Activated naive CD8-positive, alpha-beta T cell (primary cell): ENCODE data around the gene APOBEC3G.

ENCODE experiments used
- H3K27ac Mint-ChIP-seq: one replicate; pipeline ENCODE4 v1.8.0; 2021; ENCODE audit warnings: mixed read lengths
- H3K27me3 Mint-ChIP-seq: one replicate; pipeline ENCODE4 v1.8.0; 2021; ENCODE audit warnings: mixed read lengths
- H3K36me3 Mint-ChIP-seq: one replicate; pipeline ENCODE4 v1.8.0; 2021; ENCODE audit warnings: mixed read lengths
- H3K4me1 Mint-ChIP-seq: one replicate; pipeline ENCODE4 v1.8.0; 2021; ENCODE audit warnings: low read depth, mixed read lengths
- H3K4me3 Mint-ChIP-seq: one replicate; pipeline ENCODE4 v1.8.0; 2021; ENCODE audit warnings: mild to moderate bottlenecking, mixed read lengths
- H3K9me3 Mint-ChIP-seq: one replicate; pipeline ENCODE4 v1.8.0; 2021; ENCODE audit warnings: low read depth, mixed read lengths

Gene APOBEC3G

GRCh38 chr22:39080052-39080762 lies 3.1 kb downstream of the APOBEC3G start:
- Mint-ChIP-seq H3K36me3 (no peaks in the 10 kb centered on the region), H3K4me1 (peaks cover 41% of the 10 kb centered on the region), H3K27me3 (no peaks in the 10 kb centered on the region), H3K9me3 (no peaks in the 10 kb centered on the region), H3K4me3 (no peak overlapping the region), H3K27ac (peak overlapping the region; percentile 41)

GRCh38 chr22:39081016-39081415 lies 3.9 kb downstream of the APOBEC3G start:
- peaks cover 35% of the 10 kb centered on the region for H3K4me1 Mint-ChIP-seq
- peak overlapping the region; percentile 20 for H3K4me3 Mint-ChIP-seq

GRCh38 chr22:39081598-39081997 lies 4.5 kb downstream of the APOBEC3G start:
- Mint-ChIP-seq H3K27me3 (no peaks in the 10 kb centered on the region), H3K36me3 (no peaks in the 10 kb centered on the region), H3K27ac (peak overlapping the region; percentile 68), H3K9me3 (no peaks in the 10 kb centered on the region), H3K4me1 (peaks cover 30% of the 10 kb centered on the region), H3K4me3 (no peak overlapping the region)

More at GRCh38 chr22:39081016-39081415, 3.9 kb downstream of the APOBEC3G start:
- Mint-ChIP-seq H3K27ac (peak overlapping the region; percentile 68), H3K36me3 (no peaks in the 10 kb centered on the region), H3K9me3 (no peaks in the 10 kb centered on the region), H3K27me3 (no peaks in the 10 kb centered on the region)

- Mint-ChIP-seq H3K27ac (no peak overlapping the region), H3K4me3 (no peak overlapping the region), H3K9me3 (no peaks in the 10 kb centered on the region), H3K36me3 (no peaks in the 10 kb centered on the region), H3K27me3 (no peaks in the 10 kb centered on the region), H3K4me1 (peaks cover 29% of the 10 kb centered on the region)
Observed at GRCh38 chr22:39083212-39084165, 6.4 kb downstream of the APOBEC3G start.

DNA sequence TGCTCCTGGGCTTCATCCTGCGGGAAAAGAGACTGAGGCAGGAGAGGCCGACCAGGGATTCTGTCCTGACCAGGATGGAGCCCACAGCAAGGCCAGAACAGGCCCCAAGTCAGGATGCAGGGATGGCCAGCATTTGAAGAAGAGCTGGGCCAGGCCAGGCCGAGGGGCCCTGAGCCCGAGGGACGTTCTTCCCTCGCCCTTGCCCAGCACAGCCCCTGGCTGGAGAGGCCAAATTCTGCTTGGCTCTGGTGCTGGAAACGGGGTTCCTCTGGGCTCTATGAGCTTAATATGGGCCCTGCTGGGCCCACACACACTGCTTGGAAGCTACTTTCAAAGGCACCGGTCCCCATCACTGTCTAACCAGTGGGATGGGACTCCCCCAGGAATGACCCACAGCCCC lies 7.6 kb downstream of the APOBEC3G start:
- H3K36me3 Mint-ChIP-seq = no peaks in the 10 kb centered on the region
- H3K27ac Mint-ChIP-seq = no peak overlapping the region
- H3K27me3 Mint-ChIP-seq = no peaks in the 10 kb centered on the region
- no peaks in the 10 kb centered on the region for H3K9me3 Mint-ChIP-seq
- H3K4me3 Mint-ChIP-seq = no peak overlapping the region
- H3K4me1 Mint-ChIP-seq = peaks cover 33% of the 10 kb centered on the region

DNA sequence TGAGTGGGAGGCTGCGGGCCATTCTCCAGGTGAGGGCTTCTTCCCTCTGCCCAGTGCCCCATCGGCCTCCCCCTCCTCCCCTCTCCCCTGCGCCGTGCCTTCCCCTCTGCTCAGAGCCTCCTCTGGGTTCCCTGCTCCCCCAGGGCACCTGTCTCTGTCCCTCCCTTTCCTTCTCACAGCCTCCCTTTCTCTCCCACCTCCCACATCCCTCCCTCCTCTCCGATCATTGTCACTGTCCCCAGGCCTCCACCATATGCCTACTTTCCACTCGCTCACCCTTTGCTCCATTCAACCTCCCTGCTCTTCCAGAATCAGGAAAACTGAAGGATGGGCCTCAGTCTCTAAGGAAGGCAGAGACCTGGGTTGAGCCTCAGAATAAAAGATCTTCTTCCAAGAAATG lies 10.0 kb downstream of the APOBEC3G start:
- Mint-ChIP-seq H3K4me1 (peaks cover 44% of the 10 kb centered on the region), H3K27ac (peak overlapping the region; percentile 79), H3K36me3 (no peaks in the 10 kb centered on the region), H3K27me3 (no peaks in the 10 kb centered on the region), H3K9me3 (no peaks in the 10 kb centered on the region), H3K4me3 (no peak overlapping the region)

- Mint-ChIP-seq H3K4me1 (peaks cover 50% of the 10 kb centered on the region), H3K4me3 (no peak overlapping the region), H3K27ac (peak overlapping the region; percentile 79), H3K27me3 (no peaks in the 10 kb centered on the region), H3K36me3 (no peaks in the 10 kb centered on the region), H3K9me3 (no peaks in the 10 kb centered on the region)
Observed at GRCh38 chr22:39087881-39088684, 11.0 kb downstream of the APOBEC3G start.

GRCh38 chr22:39088685-39089032 lies 11.6 kb downstream of the APOBEC3G start:
- Mint-ChIP-seq H3K27ac (peak overlapping the region; percentile 46), H3K4me3 (no peak overlapping the region), H3K4me1 (peaks cover 54% of the 10 kb centered on the region), H3K27me3 (no peaks in the 10 kb centered on the region), H3K36me3 (no peaks in the 10 kb centered on the region), H3K9me3 (no peaks in the 10 kb centered on the region)

DNA sequence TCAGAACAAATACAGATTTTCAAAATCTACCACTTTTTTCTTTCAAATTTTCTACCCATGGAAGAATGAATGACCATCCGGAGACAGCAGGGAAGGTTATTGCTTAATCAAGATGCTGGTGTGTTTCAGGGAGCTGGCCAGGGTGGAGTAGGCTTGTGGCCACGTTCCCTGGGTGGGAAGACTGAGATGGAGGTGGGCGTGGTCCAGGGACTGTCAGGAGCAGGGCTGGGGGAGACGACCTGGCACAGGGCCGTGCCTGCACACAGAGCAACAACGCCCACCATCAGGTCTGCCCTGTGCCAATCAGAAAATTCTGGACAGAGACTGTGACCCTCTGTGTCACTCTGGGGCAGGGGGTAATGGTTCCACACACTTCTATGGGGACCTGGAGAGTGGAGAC lies 12.9 kb downstream of the APOBEC3G start:
- Mint-ChIP-seq H3K27ac (peak overlapping the region; percentile 92), H3K27me3 (no peaks in the 10 kb centered on the region), H3K4me1 (peaks cover 63% of the 10 kb centered on the region), H3K4me3 (peak overlapping the region; percentile 79), H3K9me3 (no peaks in the 10 kb centered on the region), H3K36me3 (no peaks in the 10 kb centered on the region)

DNA sequence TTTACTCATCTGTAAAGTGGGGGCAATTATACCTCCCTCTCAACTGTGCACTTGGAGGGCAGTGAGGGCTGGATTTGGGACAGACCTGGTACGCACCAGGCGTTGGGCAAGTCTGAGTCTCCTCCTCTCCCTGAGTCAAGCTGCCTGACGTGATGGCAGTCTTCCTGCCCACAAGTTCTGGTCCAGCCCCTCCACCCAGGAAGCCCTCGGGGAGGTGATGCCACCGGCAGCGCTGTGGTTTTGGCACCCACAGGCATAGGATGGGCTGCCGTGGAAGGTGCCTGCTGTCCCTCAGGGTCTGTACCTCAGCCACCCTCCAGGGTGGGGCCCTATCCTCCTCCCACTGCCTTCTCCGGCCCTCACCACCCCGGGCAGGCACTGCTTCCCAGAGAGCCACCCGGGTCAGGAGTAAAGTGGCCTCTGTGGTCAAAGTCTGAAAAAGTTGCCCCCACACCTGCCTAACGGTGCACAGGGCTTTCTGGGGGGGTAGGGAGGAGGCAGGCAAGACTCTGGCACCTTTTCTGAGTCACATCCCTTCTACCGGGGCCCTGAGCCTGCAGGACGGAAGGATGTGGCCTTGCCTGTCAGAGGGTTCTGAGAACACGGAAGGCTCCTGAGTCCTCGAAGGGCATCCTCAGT lies 13.5 kb downstream of the APOBEC3G start:
- H3K36me3 Mint-ChIP-seq = no peaks in the 10 kb centered on the region

DNA sequence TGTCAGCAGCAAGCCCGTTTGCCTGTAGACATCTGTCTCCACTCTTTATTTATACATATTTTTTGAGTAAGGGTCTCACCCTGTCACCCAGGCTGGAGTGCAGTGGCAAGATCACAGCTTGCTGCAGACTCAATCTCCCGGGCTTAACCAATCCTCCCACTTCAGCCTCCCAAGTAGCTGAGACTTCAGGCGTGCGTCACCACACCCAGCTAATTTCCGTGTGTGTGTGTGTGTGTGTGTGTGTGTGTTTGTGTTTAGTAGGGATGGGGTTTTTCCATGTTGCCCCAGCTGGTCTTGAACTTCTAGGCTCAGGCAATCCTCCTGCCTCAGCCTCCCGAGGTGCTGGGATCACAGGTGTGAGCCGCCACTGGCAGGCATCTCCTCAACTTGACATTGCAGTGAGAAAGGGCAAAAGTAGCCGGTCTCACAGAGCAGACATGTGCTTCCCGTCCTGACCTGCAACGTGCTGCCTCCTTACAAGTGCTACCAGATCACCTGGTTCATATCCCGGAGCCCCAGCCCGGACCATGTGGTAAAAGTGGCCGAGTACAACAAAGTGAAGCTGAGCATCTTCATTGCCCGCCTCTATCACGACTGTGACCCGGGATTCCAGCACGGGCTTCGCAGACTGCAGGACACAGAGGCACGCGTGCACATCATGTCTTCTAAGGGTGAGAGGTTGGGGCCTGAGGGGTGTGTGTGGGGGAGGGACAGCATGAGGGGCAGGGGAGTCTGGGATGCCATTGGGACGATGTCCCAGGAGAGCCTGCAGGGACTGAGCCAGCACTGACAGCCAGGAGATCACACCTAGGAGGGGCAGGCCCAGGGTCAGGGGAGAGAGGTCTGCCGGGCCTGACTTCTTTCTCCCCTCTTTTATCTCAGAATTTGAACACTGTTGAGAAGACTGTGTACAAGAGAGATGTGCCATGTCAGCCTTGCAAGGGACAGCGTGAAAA lies 14.3 kb downstream of the APOBEC3G start:
- peaks cover 69% of the 10 kb centered on the region for H3K4me1 Mint-ChIP-seq
- H3K27ac Mint-ChIP-seq = peak overlapping the region; percentile 92
- peak overlapping the region; percentile 79 for H3K4me3 Mint-ChIP-seq
- H3K27me3 Mint-ChIP-seq = no peaks in the 10 kb centered on the region
- H3K36me3 Mint-ChIP-seq = no peaks in the 10 kb centered on the region
- H3K9me3 Mint-ChIP-seq = no peaks in the 10 kb centered on the region

More for the DNA sequence above, 13.5 kb downstream of the APOBEC3G start:
- H3K4me1 Mint-ChIP-seq = peaks cover 66% of the 10 kb centered on the region
- no peaks in the 10 kb centered on the region for H3K27me3 Mint-ChIP-seq
- H3K9me3 Mint-ChIP-seq = no peaks in the 10 kb centered on the region
- peak overlapping the region; percentile 79 for H3K4me3 Mint-ChIP-seq
- peak overlapping the region; percentile 92 for H3K27ac Mint-ChIP-seq

DNA sequence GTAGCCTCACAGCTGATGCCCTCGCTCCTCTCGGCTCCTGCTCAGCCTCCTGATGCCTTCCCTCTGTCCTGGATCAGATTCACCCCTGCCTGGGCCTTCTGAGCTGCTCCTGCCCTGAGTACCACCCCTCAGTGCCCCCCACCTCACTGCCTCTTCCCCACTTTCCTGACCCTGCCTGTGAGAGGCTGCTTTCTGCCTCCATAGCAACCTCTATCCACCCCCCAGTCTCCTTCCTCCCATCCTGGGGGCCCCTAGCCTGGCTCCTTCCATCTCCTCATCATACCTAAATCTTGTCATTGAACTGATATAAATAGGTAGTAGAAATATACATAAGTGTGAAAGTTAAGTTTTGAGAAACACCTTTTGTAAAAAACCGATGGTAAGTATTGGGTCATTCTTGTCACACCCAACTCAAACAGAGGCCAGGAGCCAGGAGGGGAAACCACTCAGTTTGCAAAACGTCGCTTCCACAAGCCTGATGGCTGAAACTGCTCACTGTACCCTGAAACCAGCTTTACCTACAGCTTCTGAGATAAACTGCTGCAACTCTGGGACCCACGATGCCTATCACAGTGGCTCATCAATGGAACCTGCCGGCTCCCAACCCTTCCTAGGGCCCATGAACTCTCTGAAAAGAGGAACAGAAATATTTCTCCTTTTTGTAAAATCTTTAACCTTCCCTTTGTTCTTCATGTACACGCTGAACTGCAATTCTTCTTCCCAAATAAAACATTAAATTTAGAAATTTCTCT lies 15.2 kb downstream of the APOBEC3G start:
- Mint-ChIP-seq H3K4me3 (peak overlapping the region; percentile 40), H3K27me3 (no peaks in the 10 kb centered on the region), H3K36me3 (no peaks in the 10 kb centered on the region), H3K9me3 (no peaks in the 10 kb centered on the region), H3K27ac (peak overlapping the region; percentile 68), H3K4me1 (peaks cover 74% of the 10 kb centered on the region)
